NCI-H446 (cell line): ENCODE results near the gene KIF26B.
"Not testable (repeated sequence)": the region's sequence is repeated elsewhere in the genome, so short reads cannot be mapped to it uniquely, and the experiment has no call there.

ENCODE experiments used
- DNase-seq, 2 experiments: peaks; one replicate each; lab custom pipeline; 2025; lab: John Stamatoyannopoulos, UW

Gene KIF26B

GRCh38 chr1:245356891-245357585, 202.3 kb downstream of the KIF26B start:
- DNase-seq: no peak

GRCh38 chr1:245359101-245359680, 204.4 kb downstream of the KIF26B start:
- not testable (repeated sequence) for DNase-seq

- DNase-seq: no peak
Observed at GRCh38 chr1:245361065-245361464, 206.3 kb downstream of the KIF26B start.

- DNase-seq: no peak
Observed at GRCh38 chr1:245361951-245362350, 207.2 kb downstream of the KIF26B start.

- no peak for DNase-seq
Observed at GRCh38 chr1:245363461-245364200, 208.8 kb downstream of the KIF26B start.

- DNase-seq: no peak
Observed at GRCh38 chr1:245365095-245366020, 210.6 kb downstream of the KIF26B start.

GRCh38 chr1:245366886-245367285, 212.1 kb downstream of the KIF26B start:
- no peak for DNase-seq

GRCh38 chr1:245370175-245370825, 215.5 kb downstream of the KIF26B start:
- no peak for DNase-seq

GRCh38 chr1:245370905-245371581, 216.3 kb downstream of the KIF26B start:
- no peak for DNase-seq

GRCh38 chr1:245373131-245373530, 218.3 kb downstream of the KIF26B start:
- no peak for DNase-seq

- no peak for DNase-seq
Observed at GRCh38 chr1:245375789-245376460, 221.1 kb downstream of the KIF26B start.

- no peak for DNase-seq
Observed at GRCh38 chr1:245377854-245378253, 223.1 kb downstream of the KIF26B start.

- DNase-seq: no peak
Observed at GRCh38 chr1:245378311-245378722, 223.5 kb downstream of the KIF26B start.

GRCh38 chr1:245378745-245379144, 224.0 kb downstream of the KIF26B start:
- no peak for DNase-seq

- DNase-seq: no peak
Observed at GRCh38 chr1:245380790-245381535, 226.2 kb downstream of the KIF26B start.

GRCh38 chr1:245382981-245383380, 228.2 kb downstream of the KIF26B start:
- DNase-seq: no peak

- no peak for DNase-seq
Observed at GRCh38 chr1:245383396-245384330, 228.9 kb downstream of the KIF26B start.

GRCh38 chr1:245386297-245386971, 231.6 kb downstream of the KIF26B start:
- DNase-seq: no peak
